ENCODE measurements around the gene APRT.

Gene APRT

DNA sequence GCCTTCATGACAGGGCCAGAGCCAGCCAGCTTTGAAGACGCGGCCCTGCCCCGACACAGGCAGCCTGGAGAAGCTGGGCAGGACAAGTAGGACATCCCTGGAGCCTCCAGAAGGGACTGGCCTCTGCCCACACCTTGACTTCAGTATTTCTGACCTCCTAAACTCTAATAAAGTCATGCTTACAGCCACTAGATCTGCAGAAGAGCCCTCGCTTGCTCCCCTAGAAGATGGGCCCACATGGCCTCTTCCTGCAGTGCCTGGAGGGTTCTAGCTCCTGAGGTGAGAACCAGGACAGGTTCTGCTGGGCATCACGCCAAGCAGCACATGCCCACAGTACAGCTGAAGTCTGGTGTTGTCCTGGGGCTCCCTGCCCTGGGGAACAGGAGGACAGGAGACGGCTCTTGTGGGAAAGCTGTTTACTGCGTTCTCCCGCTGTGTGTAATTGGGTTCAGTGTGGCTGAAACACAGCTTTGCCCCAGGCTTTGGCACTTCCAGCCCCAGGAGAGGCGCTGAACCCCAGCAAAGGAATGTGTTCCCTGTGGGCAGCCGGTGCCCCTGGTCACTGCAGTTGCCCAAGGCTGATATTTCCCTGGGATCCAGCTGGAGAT, 2.6 kb downstream of the APRT start:
- H3K9me3 Mint-ChIP-seq = no peaks in the 10 kb centered on the region
- TF ChIP-seq, protein P1, sequence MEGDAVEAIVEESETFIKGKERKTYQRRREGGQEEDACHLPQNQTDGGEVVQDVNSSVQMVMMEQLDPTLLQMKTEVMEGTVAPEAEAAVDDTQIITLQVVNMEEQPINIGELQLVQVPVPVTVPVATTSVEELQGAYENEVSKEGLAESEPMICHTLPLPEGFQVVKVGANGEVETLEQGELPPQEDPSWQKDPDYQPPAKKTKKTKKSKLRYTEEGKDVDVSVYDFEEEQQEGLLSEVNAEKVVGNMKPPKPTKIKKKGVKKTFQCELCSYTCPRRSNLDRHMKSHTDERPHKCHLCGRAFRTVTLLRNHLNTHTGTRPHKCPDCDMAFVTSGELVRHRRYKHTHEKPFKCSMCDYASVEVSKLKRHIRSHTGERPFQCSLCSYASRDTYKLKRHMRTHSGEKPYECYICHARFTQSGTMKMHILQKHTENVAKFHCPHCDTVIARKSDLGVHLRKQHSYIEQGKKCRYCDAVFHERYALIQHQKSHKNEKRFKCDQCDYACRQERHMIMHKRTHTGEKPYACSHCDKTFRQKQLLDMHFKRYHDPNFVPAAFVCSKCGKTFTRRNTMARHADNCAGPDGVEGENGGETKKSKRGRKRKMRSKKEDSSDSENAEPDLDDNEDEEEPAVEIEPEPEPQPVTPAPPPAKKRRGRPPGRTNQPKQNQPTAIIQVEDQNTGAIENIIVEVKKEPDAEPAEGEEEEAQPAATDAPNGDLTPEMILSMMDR (IDR thresholded peaks at IDR 0.05; ENCODE audit: unreplicated experiment in 3 of 3) = no peak
- H3K4me3 Mint-ChIP-seq = peak overlapping the region; percentile 19 to 66 (median 62)

DNA sequence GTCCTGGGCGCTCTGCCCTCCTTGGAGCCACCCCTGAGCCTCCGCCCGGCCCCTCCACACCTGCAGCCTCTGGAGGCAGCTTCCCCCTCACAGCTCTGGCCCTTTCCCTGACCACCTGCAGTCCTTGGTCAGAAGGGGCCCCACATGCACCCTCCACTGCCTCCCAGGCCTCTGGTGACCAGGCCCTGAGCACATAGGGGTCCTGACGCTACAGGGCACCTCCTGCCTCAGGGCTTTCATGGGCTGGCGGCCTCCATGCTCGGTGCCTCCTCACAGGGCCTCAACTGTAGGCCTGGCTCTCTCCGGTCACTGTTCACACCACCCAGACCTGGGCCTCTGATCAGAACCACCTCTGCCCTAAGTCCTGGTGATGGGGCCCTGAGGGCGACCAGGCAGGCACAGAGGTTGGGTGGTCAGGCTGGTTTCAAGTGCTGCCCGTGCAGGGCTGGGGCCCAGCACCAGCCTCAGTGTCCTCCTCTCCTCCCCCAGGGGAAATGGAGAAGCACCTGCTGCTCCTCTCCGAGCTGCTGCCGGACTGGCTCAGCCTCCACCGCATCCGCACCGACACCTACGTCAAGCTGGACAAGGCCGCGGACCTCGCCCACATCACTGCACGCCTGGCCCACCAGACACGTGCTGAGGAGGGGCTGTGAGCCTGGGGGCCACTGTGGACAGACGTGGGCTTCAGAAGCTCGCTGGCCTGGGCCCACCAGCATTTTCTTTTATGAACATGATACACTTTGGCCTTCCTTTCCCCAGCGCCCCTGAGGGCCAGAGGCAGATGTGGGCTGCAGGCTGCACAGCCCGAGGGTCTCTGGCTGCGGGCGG, 3.9 kb downstream of the APRT start:
- Mint-ChIP-seq H3K9me3 (no peaks in the 10 kb centered on the region), H3K27ac (no peak overlapping the region), H3K4me3 (peak overlapping the region; percentile 29 to 65 (median 37)), H3K4me1 (no peaks in the 10 kb centered on the region), H3K27me3 (ENCODE audit: low read depth) (no peaks in the 10 kb centered on the region), H3K36me3 (ENCODE audit: low read depth) (peaks cover 5% of the 10 kb centered on the region)
- TF ChIP-seq, protein P1 (IDR thresholded peaks at IDR 0.05; ENCODE audit: unreplicated experiment in 3 of 3) = no peak

More for the DNA sequence above, 2.6 kb downstream of the APRT start:
- no peaks in the 10 kb centered on the region for H3K4me1 Mint-ChIP-seq
- peaks cover 5% of the 10 kb centered on the region for H3K36me3 Mint-ChIP-seq (ENCODE audit: low read depth)
- H3K27ac Mint-ChIP-seq = no peak overlapping the region
- no peaks in the 10 kb centered on the region for H3K27me3 Mint-ChIP-seq (ENCODE audit: low read depth)

DNA sequence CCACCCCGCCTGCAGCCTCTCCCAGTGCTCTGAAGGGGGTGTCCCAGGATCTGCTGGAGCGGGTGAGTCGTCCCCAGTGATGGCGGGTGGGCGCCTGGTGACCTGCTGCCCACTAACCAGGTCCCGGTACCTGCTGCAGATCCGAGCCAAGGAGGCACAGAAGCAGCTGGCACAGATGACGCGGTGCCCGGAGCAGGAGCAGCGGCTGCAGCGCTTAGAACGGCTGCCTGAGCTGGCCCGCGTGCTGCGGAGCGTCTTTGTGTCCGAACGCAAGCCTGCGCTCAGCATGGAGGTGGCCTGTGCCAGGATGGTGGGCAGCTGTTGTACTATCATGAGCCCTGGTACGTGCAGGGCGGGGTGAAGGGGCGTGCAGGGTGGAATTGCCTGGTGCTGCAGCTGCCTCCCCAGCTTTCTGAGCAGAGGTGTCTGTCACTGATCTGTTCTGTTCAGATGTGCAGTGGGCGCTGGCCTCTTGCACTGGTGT, 4.5 kb downstream of the APRT start:
- no peaks in the 10 kb centered on the region for H3K4me1 Mint-ChIP-seq
- TF ChIP-seq, protein P1 (IDR thresholded peaks at IDR 0.05; ENCODE audit: unreplicated experiment in 3 of 3) = no peak
- H3K27me3 Mint-ChIP-seq (ENCODE audit: low read depth) = no peaks in the 10 kb centered on the region
- no peaks in the 10 kb centered on the region for H3K9me3 Mint-ChIP-seq
- no peak overlapping the region for H3K27ac Mint-ChIP-seq
- peaks cover 5% of the 10 kb centered on the region for H3K36me3 Mint-ChIP-seq (ENCODE audit: low read depth)
- peak overlapping the region in 1 of 3 experiments; percentile 65 for H3K4me3 Mint-ChIP-seq

DNA sequence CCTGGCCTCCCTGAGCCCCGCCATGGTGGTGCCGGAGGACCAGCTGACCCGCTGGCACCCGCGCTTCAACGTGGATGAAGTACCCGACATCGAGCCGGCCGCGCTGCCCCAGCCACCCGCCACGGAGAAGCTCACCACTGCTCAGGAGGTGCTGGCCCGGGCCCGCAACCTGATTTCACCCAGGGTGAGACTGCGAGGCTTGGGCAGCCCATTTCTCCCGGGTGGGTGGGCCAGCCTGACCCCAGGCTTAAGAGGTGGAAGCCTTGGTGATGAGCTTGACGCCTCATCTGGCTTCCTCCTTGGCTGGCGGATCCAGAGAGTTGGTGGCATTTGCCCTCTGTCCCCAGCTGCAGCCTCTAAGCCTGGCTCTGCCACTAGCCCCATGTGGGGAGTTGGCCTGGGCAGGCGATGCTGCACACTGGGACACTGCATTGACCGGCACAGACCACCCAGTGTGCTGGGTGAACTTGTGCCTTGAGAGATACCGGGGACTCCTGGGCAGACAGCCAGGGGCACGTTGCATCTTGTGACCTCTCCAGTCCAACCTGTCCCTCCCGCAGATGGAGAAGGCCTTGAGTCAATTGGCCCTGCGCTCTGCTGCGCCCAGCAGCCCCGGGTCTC, 5.1 kb downstream of the APRT start:
- H3K4me3 Mint-ChIP-seq = peak overlapping the region in 1 of 3 experiments; percentile 15

DNA sequence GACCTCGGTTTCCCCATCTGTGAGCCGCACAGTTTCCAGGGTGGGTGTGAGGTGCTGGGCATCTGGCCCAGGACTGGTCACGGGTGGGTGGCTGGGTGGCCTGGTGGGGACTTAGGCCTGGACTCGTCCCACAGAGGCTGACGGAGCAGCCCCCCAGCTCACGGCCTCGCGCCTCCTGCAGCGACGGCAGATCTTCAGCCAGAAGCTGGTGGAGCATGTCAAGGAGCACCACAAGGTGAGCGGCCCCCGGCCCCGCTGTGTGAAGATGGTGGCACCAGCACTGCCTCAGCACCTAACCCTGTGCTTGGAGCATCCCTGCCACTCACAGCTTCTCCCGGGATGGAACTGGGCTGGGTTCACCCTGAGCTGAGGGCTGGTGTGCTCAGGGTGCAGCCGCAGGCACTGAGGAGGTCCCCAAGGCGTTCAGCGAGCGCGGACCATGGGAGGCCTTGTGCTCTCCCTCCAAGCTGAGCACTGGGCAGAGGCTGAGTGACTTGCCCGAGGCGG, 5.8 kb downstream of the APRT start:
- no peak overlapping the region for H3K4me3 Mint-ChIP-seq
- H3K9me3 Mint-ChIP-seq = no peaks in the 10 kb centered on the region
- H3K27me3 Mint-ChIP-seq (ENCODE audit: low read depth) = no peaks in the 10 kb centered on the region

More for the DNA sequence above, 5.1 kb downstream of the APRT start:
- Mint-ChIP-seq H3K9me3 (no peaks in the 10 kb centered on the region), H3K27ac (no peak overlapping the region), H3K36me3 (ENCODE audit: low read depth) (peaks cover 5% of the 10 kb centered on the region), H3K4me1 (no peaks in the 10 kb centered on the region), H3K27me3 (ENCODE audit: low read depth) (no peaks in the 10 kb centered on the region)
- TF ChIP-seq, protein P1 (IDR thresholded peaks at IDR 0.05; ENCODE audit: unreplicated experiment in 3 of 3) = no peak

More for the DNA sequence above, 5.8 kb downstream of the APRT start:
- Mint-ChIP-seq H3K27ac (no peak overlapping the region), H3K4me1 (no peaks in the 10 kb centered on the region), H3K36me3 (ENCODE audit: low read depth) (peaks cover 5% of the 10 kb centered on the region)
- TF ChIP-seq, protein P1 (IDR thresholded peaks at IDR 0.05; ENCODE audit: unreplicated experiment in 3 of 3) = no peak
